Right hindlimb (tissue), 1 donor: Measurements from ENCODE around the gene TRIM54.
"Not testable (repeated sequence)": the region's sequence is repeated elsewhere in the genome, so short reads cannot be mapped to it uniquely, and the experiment has no call there.

Source experiments
- DNase-seq: peaks from one replicate; pipeline ENCODE4 v3.0.0-alpha.2; 2018

Gene TRIM54

GRCh38 chr2:27288610-27289009 is 6.4 kb downstream of the TRIM54 start:
- DNase-seq = no peak

- no peak for DNase-seq
These were observed 8.3 kb downstream of the TRIM54 start for GRCh38 chr2:27290549-27290948.

GRCh38 chr2:27291865-27292264 is 9.6 kb downstream of the TRIM54 start:
- DNase-seq = no peak

DNA sequence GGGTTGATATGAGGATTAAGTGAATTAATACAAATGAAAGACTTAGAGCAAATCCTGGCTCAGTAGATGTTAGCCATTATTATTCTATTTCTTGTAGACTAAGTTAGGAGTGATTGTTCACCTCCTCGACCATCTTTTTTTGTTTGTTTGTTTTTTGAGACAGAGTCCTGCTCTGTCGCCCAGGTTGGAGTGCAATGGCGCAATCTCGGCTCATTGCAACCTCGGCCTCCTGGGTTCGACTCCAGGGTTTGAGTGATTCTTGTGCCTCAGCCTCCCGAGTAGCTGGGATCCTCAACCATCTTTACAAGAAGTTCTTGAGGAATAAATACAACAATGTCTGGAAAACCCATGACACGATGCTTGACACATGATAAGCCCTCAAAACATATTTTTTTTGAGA is 12.7 kb downstream of the TRIM54 start:
- DNase-seq = no peak

- DNase-seq = no peak
These were observed 14.3 kb downstream of the TRIM54 start for GRCh38 chr2:27296481-27296880.

- DNase-seq = no peak
These were observed 15.0 kb downstream of the TRIM54 start for GRCh38 chr2:27297195-27297594.

- no peak for DNase-seq
These were observed 16.3 kb downstream of the TRIM54 start for GRCh38 chr2:27298391-27299080.

DNA sequence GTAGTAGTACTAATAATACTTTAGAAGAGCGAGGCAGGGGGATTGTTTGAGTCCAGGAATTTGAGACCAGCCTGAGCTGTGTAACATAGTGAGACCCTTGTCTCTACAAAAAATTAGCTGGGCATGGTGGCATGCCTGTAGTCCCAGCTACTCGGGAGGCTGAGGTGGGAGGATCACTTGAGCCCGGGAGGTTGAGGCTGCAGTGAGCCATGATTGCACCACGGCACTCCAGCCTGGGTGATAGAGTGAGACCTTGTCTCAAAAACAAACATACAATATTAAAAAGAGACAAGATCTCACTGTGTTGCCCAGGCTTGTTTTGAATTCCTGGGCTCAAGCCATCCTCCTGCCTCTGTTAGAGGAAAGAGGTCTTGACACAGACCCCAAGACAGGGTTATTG is 18.4 kb downstream of the TRIM54 start:
- DNase-seq = not testable (repeated sequence)

- DNase-seq = no peak
These were observed 21.1 kb downstream of the TRIM54 start for GRCh38 chr2:27303093-27304025.

GRCh38 chr2:27304488-27305240 is 22.4 kb downstream of the TRIM54 start:
- DNase-seq = no peak

- no peak for DNase-seq
These were observed 23.3 kb downstream of the TRIM54 start for GRCh38 chr2:27305516-27305915.

GRCh38 chr2:27306136-27306535 is 23.9 kb downstream of the TRIM54 start:
- no peak for DNase-seq

DNA sequence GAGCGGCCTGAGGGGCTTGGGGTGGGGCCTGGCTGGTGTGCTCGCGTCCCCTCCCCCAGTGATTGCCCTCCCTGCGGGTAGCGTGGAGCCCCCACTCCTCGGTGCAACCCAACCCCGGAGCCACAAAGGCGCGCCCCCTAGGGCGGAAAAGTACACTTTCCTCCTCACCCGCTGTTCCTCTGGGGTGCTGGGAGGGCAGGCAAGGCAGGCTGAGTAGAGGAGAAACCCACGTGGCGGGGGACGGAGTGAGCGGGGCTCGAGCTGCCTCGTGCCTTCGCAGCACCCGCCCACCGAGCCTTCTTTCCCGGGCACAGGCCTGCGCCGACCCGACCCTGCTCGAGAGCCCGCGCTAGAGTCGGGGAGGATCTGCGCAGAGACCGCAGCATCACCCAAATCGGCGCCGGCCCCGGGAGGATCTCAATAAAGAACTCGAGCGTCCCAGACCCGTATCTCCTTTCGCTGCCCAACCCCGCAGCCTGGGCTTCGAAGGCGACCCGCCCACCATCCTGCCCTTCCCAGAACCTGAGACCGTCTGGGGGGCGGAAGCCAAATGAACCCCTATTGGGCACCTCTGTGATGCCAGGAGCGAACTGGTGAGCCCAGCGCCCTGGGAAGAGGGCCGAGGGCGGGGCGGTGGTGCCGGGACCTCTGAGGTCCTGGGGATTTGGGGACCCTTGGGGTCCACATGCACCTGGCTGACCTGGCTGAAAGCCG is 24.5 kb downstream of the TRIM54 start:
- DNase-seq = no peak

DNA sequence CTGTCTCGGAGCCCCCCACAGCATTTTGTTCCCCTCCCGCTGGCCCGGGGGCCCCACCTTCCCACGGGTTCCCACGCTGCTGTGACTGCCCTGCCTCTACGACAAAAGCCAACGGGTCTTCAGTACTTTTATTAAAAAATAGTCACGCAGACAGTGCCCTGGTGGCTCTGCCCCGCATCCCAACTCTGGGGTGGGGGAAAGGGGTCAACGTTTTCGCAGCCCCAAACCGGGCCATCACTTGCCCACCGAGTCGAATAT is 25.0 kb downstream of the TRIM54 start:
- no peak for DNase-seq

DNA sequence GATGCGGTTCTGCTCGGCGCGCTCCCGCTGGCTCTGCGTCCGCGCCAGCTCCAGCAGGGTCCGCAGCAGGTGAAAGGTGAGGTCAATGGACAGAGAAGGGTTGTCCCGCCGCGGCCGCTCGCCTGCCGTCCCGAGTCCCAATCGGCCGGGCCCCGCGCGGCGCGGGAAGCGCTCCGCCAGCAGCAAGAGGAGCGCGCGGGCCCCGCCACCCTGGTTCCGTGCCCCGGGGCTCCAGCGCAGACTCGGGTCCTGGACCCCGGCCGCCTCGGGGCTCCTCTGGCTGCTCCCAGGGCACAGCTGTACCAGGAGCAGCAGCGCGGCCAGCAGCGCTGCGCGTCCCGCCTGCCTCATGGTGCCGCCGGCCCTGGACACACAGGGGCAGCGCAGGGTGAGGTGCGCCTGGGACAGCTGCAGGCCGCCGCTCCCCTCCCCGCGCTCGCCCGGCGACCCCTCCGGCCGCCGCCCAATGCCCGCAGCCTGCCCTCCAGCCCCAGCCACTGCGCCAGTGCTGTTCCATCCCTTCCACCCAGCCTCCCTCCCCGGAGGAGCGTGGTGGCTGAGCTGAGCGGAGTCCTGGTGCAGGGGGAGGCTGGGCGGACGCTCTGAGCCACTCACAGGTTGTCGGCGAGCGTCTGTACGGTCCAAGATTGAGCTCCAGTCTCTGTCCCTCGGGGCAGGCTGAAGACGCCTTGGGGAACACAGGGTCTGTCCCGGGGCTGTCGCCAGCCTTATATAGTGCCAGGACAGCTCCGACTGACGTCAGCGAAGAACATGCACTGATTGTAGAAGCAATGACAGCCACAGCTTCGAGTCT is 25.5 kb downstream of the TRIM54 start:
- DNase-seq = no peak

DNA sequence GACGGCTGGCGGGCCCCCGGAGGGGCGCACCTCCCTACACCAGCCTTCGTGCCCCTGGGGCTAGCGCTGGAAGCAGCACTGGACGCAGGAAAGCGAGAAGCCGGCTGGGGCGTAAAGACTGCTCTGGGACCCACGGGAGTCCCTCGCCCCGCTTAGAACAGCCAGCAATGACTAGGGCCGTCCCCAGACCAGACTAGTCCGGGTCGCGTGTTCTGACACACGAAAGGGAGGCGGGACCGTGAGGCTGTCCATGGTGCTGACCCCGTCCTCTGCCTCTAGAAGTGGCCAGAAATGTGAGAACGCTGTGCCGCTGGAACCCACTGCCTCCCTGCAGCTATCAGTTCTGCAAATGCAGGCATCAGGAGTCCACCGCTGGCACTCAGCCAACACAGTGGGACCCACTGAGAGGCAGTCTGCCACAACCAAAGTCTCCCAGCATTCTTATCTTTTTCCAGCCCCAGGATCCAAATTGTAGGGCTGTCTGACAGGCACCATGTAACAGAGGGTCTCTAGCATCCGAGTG is 26.2 kb downstream of the TRIM54 start, which contains the start of gene UCN:
TSS of gene UCN (minus strand) at position 87 of the 523 bp plus-strand sequence. CDS start 550 bp downstream, outside the sequence.
- peak; percentile 80 for DNase-seq

DNA sequence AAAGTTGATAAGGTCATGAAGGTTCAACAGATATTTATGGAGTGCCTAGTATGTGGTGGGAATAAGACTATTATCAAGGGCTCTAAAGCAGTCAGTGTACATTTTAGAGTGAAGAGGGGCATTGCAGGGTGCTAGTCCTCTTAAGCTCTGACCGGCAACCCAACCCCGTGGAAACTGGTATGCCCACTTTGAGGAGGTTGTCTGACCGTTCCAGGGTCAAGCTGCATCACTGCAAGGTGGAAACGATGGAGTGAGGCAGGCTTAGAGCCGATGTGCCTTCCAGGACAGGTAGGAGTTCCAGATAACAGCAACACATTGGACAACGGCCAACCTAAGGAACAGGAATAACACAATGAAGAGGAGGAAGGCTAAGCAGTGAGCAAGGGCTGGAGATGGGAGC is 27.4 kb downstream of the TRIM54 start:
- DNase-seq = no peak

DNA sequence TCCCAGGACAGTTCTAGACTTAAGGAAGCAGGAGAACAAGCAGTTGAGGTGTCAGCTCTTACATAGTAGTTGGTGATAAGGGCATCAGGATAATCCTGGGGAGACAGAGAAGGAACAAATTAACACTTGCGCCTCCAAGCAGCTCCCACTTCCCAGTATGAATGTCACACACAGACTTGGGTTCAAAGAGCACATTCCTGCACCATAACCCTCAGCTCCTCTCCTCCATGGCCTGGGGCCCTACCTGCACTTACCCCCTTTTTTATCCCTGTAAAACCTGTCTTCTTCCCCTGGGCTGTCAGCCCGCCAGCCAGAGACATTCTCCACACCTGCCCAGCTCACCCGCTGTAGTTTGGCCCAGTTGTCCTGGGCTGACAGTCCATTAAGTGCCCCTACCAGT is 29.9 kb downstream of the TRIM54 start:
- DNase-seq = no peak

- DNase-seq = no peak
These were observed 31.8 kb downstream of the TRIM54 start for GRCh38 chr2:27313882-27314645.

DNA sequence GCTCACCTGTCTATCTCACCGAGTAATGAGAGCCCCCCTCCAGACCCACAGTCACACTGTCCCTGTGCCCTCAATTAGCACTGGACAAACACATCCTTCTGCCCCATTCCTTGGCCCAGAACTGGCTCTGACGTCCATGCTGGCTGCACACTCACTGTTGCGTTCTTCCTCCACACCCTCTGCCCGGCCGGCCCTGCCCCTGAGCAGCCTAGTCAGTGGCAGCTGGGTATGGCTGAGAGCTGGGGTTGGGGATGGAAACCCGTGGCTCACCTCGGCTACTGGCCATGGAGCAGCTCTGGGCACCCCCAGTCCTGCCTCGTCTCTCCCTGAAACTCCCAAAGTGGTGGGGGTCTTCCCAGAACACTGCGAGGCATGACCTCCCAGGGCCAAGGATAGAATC is 32.5 kb downstream of the TRIM54 start:
- DNase-seq = no peak

DNA sequence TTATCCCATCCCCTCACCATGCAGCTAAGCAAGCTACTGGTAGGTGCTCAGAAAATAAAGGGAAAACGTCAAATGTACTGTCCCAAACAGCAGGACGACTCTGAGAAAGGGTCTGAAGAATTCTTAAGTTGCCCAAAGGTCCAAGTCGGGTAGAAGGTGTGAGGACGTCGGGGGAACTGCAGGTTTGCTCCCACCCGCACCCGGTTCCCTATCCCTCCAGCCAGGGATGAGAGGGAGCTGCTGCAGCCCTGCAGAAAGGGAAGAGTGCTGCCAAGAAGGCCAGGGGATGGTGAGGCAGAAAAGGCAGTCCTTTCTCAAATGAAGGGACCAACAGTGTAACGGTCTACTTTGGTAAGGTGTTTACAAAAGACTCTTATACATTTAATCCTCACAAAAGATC is 32.9 kb downstream of the TRIM54 start:
- DNase-seq = no peak
